Loucy (cell line): ENCODE results near the gene STIM1.

Experiments
- EZH2phosphoT487 ChIP-seq: fragments of 200-600 bp; IDR thresholded peaks from 2 replicates; pipeline ENCODE4 v1.6.1; 2018; ENCODE audit warnings: antibody characterized with exemption, mild to moderate bottlenecking, moderate library complexity, borderline replicate concordance
- TF ChIP-seq, protein P1 (sequence below): fragments of 200-600 bp; sonication (generic); conservative IDR thresholded peaks from 2 replicates; pipeline ENCODE4 v1.5.1; 2014; ENCODE audit warnings: mild to moderate bottlenecking, antibody characterized with exemption, low read length

DNA sequence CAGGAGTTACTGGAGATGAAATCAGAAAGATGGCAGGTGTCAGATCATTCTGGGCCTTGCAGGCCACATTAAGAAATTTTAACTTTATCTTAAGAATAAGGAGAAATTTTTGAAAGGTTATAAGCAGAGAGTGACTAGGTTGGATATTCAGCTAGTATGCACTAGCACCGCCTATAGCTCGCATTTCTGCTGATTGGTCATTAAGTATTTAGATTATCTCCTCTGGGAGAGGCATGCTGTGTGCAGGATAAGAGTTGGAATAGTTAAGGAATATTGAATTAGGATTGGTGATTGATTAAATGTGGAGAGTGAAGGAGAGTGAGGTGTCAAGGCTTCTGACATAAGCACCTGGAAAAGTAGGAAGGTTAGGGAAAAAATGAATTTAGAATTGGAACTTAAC lies 100.6 kb downstream of the STIM1 start:
- TF ChIP-seq, protein P1, sequence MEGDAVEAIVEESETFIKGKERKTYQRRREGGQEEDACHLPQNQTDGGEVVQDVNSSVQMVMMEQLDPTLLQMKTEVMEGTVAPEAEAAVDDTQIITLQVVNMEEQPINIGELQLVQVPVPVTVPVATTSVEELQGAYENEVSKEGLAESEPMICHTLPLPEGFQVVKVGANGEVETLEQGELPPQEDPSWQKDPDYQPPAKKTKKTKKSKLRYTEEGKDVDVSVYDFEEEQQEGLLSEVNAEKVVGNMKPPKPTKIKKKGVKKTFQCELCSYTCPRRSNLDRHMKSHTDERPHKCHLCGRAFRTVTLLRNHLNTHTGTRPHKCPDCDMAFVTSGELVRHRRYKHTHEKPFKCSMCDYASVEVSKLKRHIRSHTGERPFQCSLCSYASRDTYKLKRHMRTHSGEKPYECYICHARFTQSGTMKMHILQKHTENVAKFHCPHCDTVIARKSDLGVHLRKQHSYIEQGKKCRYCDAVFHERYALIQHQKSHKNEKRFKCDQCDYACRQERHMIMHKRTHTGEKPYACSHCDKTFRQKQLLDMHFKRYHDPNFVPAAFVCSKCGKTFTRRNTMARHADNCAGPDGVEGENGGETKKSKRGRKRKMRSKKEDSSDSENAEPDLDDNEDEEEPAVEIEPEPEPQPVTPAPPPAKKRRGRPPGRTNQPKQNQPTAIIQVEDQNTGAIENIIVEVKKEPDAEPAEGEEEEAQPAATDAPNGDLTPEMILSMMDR, result no peak
- no peak for TF ChIP-seq EZH2phosphoT487
